IPS-NIHi11 (cell line): ENCODE results near the gene PPARA.
A peak's percentile ranks its signal among the peaks of the same experiment; 100 is the strongest.

Experiments
- DNase-seq: peaks from one replicate; pipeline ENCODE4 v3.0.0; 2012; ENCODE audit warnings: mixed read lengths, low spot score

The PPARA gene

DNA sequence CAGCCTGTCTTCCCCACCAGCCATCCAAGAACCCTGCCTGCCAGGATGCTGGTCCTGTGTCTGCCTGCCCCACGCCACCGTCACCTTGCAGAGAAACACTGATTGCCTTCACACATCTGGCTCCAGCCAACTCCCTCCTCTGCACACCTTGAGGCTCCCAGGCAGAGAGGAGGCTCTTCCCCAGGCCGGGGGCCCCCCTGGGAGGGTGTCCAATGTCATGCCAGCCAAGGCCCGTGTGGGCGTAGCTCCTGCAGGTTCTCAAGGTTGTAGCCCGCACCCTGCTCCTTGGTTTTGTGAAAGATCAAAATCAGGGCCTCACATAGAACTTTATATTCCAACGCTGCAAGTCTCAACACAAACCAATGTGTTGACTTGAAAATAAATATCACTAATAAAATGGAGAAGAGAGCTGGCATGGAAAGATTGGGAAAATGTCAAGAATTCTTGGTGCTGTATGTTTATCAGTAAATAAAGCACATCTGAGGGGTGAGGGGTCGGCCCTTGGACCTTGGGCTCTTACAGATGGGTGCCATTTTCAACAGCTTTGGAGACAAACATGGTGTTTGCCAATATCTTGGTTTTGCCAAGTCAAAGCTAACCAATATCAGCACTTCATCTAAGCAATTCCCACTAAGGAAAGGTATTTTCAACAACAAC is 6.7 kb upstream of the PPARA start:
- no peak for DNase-seq

GRCh38 chr22:46145361-46145851 is 4.9 kb upstream of the PPARA start:
- no peak for DNase-seq

DNA sequence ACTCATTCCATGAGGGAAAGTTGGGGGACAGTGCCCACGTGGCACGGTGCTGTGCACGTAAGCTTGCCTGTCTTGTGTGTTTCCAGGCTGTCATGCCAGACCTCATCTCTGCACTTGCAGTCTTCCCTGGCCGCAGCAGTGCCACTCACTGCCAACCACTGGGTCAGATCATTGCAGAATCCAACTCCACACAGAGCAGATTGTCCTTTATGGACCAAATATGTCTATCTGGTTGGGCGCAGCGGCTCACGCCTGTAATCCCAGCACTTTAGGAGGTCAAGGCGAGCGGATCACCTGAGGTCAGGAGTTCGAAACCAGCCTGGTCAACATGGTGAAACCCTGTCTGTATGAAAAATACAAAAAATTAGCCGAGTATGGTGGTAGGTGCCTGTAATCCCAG is 4.4 kb upstream of the PPARA start:
- no peak for DNase-seq

DNA sequence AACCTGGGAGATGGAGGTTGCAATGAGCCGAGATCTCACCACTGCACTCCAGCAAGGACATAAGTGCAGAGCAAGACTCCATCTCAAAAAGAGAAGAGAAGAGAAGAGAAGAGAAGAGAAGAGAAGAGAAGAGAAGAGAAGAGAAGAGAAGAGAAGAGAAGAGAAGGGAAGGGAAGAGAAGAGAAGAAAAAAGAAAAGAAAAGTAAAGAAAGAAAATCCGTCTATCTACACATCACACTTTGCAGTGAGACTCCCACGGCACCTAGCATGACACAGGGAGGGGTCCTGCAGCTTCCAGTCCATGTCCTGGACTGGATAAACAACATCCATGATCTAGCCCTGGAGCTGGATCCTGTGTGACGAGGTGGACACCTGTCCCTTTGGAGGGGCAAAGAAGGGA is 4.0 kb upstream of the PPARA start:
- DNase-seq = no peak

DNA sequence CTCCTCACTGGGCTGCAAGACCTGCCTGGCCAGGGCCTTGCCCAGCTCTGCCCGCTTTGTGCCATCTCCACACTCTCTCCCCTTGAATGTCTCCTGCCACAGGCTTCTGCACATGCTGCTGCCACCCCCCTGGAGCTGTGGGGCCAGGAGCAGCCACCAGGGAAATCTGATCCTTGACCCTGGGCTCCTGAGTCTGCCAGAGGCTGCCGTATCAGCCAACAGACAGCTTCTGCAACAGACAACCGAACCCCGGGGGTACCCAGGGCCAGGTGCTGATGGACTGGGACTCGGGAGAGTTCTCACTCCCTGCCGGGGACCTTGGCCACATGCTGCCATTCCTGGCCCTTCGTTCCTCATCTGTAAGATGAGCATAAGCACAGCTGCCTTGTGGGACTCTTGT is 3.3 kb upstream of the PPARA start:
- no peak for DNase-seq

GRCh38 chr22:46147471-46148267 is 2.7 kb upstream of the PPARA start:
- no peak for DNase-seq

DNA sequence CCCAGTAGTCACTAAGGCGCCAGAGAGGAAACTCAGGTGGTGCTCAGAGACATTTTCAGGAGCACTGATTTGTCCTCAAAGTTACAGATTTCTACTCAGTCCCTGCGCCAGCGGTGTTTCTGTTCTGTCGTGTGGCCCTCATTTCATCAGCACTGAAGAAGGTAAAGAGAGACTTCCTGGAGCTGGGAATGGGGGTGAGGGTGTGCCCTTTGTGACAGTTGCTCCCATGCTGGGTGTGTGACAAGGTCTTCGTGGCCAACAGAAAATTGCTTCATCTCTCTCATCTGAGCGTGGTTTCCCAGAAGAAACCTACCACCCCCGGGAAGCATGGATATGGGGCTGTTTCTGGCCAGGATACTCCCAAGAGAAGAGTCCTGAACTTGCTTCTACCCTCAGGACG is 2.0 kb upstream of the PPARA start:
- DNase-seq = no peak

- DNase-seq = no peak
These were observed 1.4 kb upstream of the PPARA start for GRCh38 chr22:46148816-46149511.

DNA sequence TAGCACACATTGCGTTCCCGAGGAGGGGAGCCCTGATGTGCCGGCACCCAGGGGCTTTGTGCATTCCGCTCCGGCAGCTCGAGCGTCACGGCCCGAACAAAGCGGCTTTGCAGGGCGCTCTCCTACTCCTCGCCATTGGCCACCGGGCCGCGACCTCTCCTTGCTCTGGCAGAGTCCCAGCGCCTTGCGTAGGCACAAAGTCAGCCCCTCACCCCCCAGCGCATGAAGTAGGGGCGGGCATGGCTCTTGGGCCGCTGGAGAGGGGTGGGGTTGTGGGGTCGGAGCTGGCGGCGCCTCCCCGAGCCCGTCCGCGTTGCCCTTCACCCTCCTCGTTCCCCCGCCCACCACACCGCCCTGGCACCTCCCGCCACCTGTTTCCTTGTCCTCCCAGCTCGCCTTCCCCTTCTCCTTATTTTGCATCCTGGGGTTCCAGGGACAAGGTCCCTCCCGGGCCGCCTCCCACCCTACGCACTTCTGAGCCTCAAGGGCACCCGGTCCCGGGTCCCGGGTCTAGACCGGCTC is 753 bp upstream of the PPARA start:
- DNase-seq = peak; percentile 58

DNA sequence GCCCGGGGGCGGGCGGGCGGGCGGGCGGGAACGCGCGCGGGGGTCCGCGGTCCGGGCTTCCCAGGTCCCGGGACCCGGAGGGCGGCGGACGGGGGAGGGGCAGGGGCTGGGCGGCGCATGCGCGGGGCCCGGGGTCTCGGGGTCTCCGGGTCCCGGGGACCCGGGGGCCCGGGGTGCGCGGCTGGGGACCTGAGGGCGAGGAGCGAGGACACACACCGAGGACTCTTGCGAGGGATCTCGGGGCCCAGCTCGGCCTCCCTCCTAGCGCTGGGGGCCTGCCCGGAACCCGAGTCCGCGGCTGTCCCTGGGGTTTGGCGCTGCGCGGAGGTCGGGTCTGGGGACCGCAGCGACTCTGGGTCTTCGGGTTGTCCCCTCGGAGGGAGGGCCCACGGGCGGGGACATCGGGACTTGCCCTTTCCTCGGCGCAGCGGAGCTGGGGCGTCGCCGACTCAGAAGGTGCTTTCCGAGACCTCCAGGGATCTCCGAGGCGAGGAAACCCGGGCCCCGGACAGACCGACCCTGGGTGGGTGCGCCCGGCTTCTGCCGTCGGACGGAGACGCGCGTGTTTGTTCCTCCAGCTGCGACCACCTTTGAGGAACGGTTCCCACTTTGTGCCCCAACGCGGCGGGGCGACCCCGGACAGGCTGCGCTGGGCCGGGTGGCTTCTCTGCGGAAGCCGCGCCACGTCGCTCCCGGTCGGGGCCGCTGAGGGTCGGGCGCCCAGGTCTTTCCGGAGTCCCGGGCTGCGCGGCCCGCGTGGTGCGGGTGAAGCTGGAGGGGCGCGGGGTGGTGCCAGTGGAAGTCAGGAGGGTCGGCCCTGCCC is 540 bp downstream of the PPARA start:
- peak; percentile 93 for DNase-seq

DNA sequence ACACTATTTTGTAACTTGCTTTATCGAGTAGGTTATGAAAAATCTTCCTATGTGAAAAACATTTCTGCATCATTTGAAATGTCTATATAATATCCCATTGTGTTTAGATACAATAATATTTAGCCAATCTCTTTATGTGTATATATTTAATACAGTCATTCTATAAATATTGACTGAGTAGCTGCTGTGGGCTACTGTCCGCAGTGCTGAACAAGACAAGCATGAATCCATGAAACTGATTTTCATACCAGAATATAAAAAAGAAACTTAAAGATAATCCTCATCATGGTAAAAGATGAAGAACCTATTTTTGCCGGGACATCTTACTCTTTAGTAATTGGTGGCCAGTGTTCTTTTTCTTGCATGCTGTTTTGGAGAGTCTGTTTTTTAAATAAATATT is 3.6 kb downstream of the PPARA start:
- DNase-seq = no peak

GRCh38 chr22:46156031-46156430 is 5.7 kb downstream of the PPARA start:
- no peak for DNase-seq

GRCh38 chr22:46158283-46158682 is 8.0 kb downstream of the PPARA start:
- DNase-seq = no peak

- no peak for DNase-seq
These were observed 8.9 kb downstream of the PPARA start for GRCh38 chr22:46159212-46159611.

DNA sequence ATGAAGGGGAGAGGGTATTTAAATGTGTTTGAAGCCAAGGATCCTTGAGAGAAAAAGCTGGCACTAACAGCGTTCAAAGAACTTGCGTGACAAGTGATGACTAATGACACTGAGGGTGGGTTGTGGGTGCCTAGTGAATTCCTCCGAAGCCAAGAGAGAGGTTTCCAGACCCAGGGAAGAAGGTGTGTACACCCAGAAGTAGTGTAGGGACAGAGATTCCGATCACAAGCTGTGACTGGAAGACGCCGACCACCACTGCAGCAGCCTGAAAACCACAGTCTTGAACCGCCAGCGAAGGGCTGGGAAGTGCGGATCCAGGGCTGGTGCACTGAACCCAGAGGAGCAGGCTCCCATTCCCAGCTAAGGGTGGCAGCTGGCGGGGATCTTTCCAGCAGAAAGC is 9.5 kb downstream of the PPARA start:
- DNase-seq = no peak

GRCh38 chr22:46162285-46162684 is 12.0 kb downstream of the PPARA start:
- DNase-seq = no peak

- no peak for DNase-seq
These were observed 12.6 kb downstream of the PPARA start for GRCh38 chr22:46162771-46163556.

DNA sequence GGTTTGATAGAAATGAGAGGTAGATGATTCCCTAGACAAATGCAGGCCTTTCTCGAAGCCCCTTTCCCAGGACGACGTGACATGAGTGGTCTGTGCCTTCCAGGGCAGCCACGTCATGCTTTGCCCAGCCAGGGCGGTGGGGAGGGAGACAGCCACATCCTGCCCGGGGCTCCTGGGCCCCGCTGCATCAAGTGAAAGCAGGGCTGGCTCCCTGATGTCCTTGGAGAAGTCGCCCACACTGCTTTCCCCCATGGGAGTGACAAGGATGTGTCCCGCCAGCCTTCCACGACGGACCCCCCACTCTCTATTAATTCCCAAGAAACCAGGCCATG is 13.2 kb downstream of the PPARA start:
- no peak for DNase-seq

- peak; percentile 33 for DNase-seq
These were observed 15.7 kb downstream of the PPARA start for GRCh38 chr22:46165977-46166376.

DNA sequence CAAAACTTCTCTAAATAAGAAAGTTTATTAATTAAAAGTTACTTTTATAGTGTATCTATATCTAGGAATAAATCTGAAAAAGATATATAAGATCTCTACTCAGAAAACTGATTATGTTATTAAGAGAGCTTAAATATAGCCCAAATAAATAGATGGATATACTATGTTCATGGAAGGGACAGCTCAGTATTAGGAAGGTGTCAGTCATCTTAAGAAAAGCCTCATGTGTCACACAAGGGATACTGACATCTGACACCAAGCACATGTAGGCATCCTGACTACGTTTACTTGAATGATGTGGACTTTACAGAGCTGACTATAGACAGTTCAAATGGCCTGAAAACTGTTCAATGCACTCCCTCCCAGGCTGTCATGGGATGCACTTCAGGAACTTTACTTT is 19.3 kb downstream of the PPARA start:
- DNase-seq = no peak

- DNase-seq = no peak
These were observed 21.6 kb downstream of the PPARA start for GRCh38 chr22:46171940-46172339.
